ENCODE measurements around the gene CHD6.

DNA sequence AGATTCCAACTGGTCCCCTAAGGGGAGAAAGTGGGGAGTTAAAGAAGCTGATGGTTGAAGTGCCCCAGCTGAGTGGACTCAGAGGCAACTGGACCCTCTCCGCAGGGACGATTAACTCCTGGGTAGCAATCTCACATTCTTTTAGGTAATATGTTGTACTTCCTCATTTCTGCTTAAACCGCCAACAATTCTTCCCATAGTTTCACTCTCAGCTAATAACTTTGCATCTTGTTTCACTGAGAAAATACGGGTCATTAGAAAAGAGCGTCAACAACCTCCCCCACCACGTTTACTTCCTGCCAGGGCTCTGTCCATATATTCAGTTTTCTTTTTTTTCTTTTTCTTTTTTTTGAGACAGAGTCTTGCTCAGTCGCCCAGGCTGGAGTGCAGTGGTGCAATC lies 39.5 kb upstream of the CHD6 start:
- TF ChIP-seq CTCF (IDR thresholded peaks at IDR 0.05), result no peak
- TF ChIP-seq POLR2A (IDR thresholded peaks at IDR 0.05), result no peak

Data from adrenal gland (tissue), 5 donors.